Naive thymus-derived CD4-positive, alpha-beta T cell (primary cell): ENCODE results near the gene WIPI1. TPM values are rescaled to one million over a fixed set of nuclear protein-coding genes. Genes with fewer than 3 reads are reported as not detected.

Experiments used
- ATAC-seq: fragments of 150-1000 bp; cut with Tn5 transposase; 2 replicates; pipeline ENCODE4 v1.10.0; 2021; ENCODE audit warnings: mild to moderate bottlenecking, moderate library complexity
- CTCF ChIA-PET: fragments of 350-600 bp; sonication (Branson Sonifier 250); formaldehyde crosslinking; loops from one replicate; lab custom pipeline; 2021; ENCODE audit warnings: antibody characterized with exemption; lab: Charles Lee
- POLR2A ChIA-PET: fragments of 350-600 bp; sonication (Branson Sonifier 250); formaldehyde crosslinking; loops from one replicate; lab custom pipeline; 2021; ENCODE audit warnings: antibody characterized with exemption, inconsistent platforms; lab: Charles Lee
- DNase-seq, 9 donors: peaks; one replicate each; pipeline versions ENCODE4 v3.0.0 to v3.0.0-alpha.2; 2020 to 2022; ENCODE audit warnings: mixed read lengths in 1 of 9
- H3K27ac ChIP-seq: one replicate; pipeline ENCODE4 v1.7.0; 2013; ENCODE audit warnings: mild to moderate bottlenecking, low read depth, low read length, moderate library complexity
- H3K27me3 ChIP-seq, 2 donors: one replicate each; pipeline ENCODE4 v1.7.0; 2013; ENCODE audit warnings: low read length in 2 of 2, mild to moderate bottlenecking in 2 of 2, moderate library complexity in 2 of 2; ENCODE audit not compliant: control insufficient read depth in 2 of 2, insufficient read depth in 2 of 2
- H3K36me3 ChIP-seq, 3 experiments: 1 replicate in 2 of 3; 2 replicates in 1 of 3; pipeline ENCODE4 v1.7.0; 2013; ENCODE audit warnings: low read length in 3 of 3, mild to moderate bottlenecking in 3 of 3, moderate library complexity in 1 of 3; ENCODE audit not compliant: insufficient read depth in 3 of 3, control insufficient read depth in 2 of 3
- H3K4me1 ChIP-seq, 2 donors: one replicate each; pipeline ENCODE4 v1.7.0; 2013; ENCODE audit warnings: low read length in 2 of 2, mild to moderate bottlenecking in 2 of 2, moderate library complexity in 1 of 2; ENCODE audit not compliant: control insufficient read depth in 2 of 2, insufficient read depth in 2 of 2
- H3K4me3 ChIP-seq: 2 replicates; pipeline ENCODE4 v1.7.0; 2013; ENCODE audit warnings: mild to moderate bottlenecking, low read length
- H3K9me3 ChIP-seq, 3 experiments: 1 replicate in 2 of 3; 2 replicates in 1 of 3; pipeline ENCODE4 v1.7.0; 2013; ENCODE audit warnings: low read length in 3 of 3; ENCODE audit not compliant: control insufficient read depth in 2 of 3
- H3K27ac Mint-ChIP-seq, 9 donors: one replicate each; pipeline ENCODE4 v1.8.0; 2020 to 2022; ENCODE audit warnings: mixed read lengths in 9 of 9, mild to moderate bottlenecking in 8 of 9, moderate library complexity in 5 of 9, inconsistent platforms in 2 of 9
- H3K27me3 Mint-ChIP-seq, 5 donors: one replicate each; pipeline ENCODE4 v1.8.0; 2021 to 2022; ENCODE audit warnings: mixed read lengths in 5 of 5, mild to moderate bottlenecking in 1 of 5
- H3K36me3 Mint-ChIP-seq, 5 donors: one replicate each; pipeline ENCODE4 v1.8.0; 2020 to 2022; ENCODE audit warnings: mixed read lengths in 5 of 5, mild to moderate bottlenecking in 3 of 5, inconsistent platforms in 1 of 5
- H3K4me1 Mint-ChIP-seq, 7 donors: one replicate each; pipeline ENCODE4 v1.8.0; 2020 to 2022; ENCODE audit warnings: mixed read lengths in 7 of 7, mild to moderate bottlenecking in 3 of 7, inconsistent platforms in 1 of 7
- H3K4me3 Mint-ChIP-seq, 10 donors: one replicate each; pipeline ENCODE4 v1.8.0; 2020 to 2022; ENCODE audit warnings: mild to moderate bottlenecking in 10 of 10, mixed read lengths in 10 of 10, moderate library complexity in 6 of 10, inconsistent platforms in 2 of 10
- H3K9me3 Mint-ChIP-seq, 11 donors: one replicate each; pipeline ENCODE4 v1.8.0; 2020 to 2022; ENCODE audit warnings: mixed read lengths in 11 of 11, mild to moderate bottlenecking in 4 of 11, inconsistent platforms in 1 of 11, moderate library complexity in 1 of 11
- intact Hi-C, 2 donors: fragments of 100-400 bp; cut with micrococcal nuclease; formaldehyde crosslinking; loops; one replicate each; pipeline ENCODE4 v1.15.1; 2023
- polyA plus RNA-seq, 2 donors: library from polyadenylated mRNA; unstranded; fragments of 300-500 nt; fragmentation: Illumina TruSeq; gene quantifications; one replicate each; pipeline ENCODE4 v1.2.3, GENCODE V29; 2021
- total RNA-seq, 6 experiments: library from RNA in 5 of 6; stranded (reverse) in 5 of 6; gene quantifications; 1 replicate in 5 of 6; 2 replicates in 1 of 6; pipeline ENCODE4 v1.2.3 and lab custom pipeline; 2021 to 2026

Gene WIPI1
- total and polyA plus RNA-seq, 7 experiments from 2014 or later, result 1.7 to 16.5 (median 4.8) TPM

DNA sequence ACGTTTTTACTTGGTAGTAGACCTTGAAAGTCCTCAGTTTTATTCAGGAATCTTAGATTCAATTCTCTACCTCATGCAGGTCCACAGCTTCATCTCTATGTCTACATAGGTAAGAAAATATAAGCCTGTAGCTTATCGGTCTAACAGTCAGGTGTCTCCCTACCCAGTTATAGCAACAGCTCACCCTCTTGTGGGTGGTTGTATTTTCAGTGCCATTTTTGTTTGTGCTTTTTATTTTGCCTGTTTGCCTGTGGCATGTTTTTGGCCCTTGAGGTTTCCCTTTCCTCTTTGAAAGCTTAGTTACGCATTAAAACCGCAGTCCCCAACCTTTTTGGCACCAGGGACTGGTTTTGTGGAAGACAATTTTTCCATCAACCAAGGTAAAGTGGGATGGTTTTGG is 23.6 kb upstream of the WIPI1 start:
- ChIA-PET CTCF (interaction anchor here (1.2 kb wide), 1 partner anchor 81 kb away, joined by 4 read pairs; no protein-coding TSS in a partner anchor), POLR2A (no interaction called here)
- intact Hi-C loops, result no loop called here
- peaks cover 0 to 9% (median 5%) of the 10 kb centered on the region in 5 donors for H3K36me3 Mint-ChIP-seq
- Histone ChIP-seq H3K27me3 (no peaks in the 10 kb centered on the region), H3K4me3 (no peak overlapping the region), H3K36me3 (no peaks in the 10 kb centered on the region), H3K4me1 (no peaks in the 10 kb centered on the region), H3K27ac (no peak overlapping the region), H3K9me3 (no peaks in the 10 kb centered on the region)
- no peak overlapping the region for H3K27ac Mint-ChIP-seq
- H3K27me3 Mint-ChIP-seq, result peaks cover 0 to 46% (median 7%) of the 10 kb centered on the region in 5 donors
- H3K4me3 Mint-ChIP-seq, result no peak overlapping the region
- ATAC-seq (no peak), DNase-seq (no peak)
- peaks cover 0 to 6% (median 3%) of the 10 kb centered on the region in 11 donors for H3K9me3 Mint-ChIP-seq
- peaks cover 0 to 4% (median 0%) of the 10 kb centered on the region in 7 donors for H3K4me1 Mint-ChIP-seq

DNA sequence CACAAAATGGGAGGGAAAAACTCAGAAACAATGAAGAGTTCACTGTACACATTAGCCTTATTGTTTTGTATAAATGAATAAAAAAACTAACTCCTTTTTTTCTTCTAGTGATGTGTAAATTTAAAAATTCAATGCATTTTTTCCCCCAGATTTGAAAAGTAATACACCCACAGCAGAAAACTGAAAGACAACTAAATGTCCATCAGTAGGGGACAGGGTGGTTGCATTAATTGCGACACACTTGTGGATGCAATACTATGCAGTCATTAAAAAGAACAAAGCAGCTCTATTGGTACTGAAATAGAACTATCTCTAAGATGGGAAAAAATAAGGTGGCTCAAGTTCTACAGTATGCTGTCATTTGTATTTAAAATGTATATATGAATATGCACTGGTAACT is 13.7 kb upstream of the WIPI1 start:
- CTCF ChIA-PET, result no interaction called here
- H3K9me3 ChIP-seq, result no peaks in the 10 kb centered on the region
- H3K4me3 Mint-ChIP-seq, result no peak overlapping the region
- no peak overlapping the region for H3K27ac Mint-ChIP-seq
- POLR2A ChIA-PET, result interaction anchor here (0.6 kb wide), 1 partner anchor 876 kb away, joined by 3 read pairs; no protein-coding TSS in a partner anchor
- no peak overlapping the region for H3K27ac ChIP-seq
- no peak overlapping the region for H3K4me3 ChIP-seq
- no peak for DNase-seq
- peaks cover 0 to 2% (median 0%) of the 10 kb centered on the region in 7 donors for H3K4me1 Mint-ChIP-seq
- no peak for ATAC-seq
- no peaks in the 10 kb centered on the region for H3K36me3 Mint-ChIP-seq
- H3K4me1 ChIP-seq, result no peaks in the 10 kb centered on the region
- no peaks in the 10 kb centered on the region for H3K27me3 ChIP-seq
- peaks cover 0 to 47% (median 6%) of the 10 kb centered on the region in 5 donors for H3K27me3 Mint-ChIP-seq
- H3K36me3 ChIP-seq, result no peaks in the 10 kb centered on the region
- intact Hi-C loops, result no loop called here
- no peaks in the 10 kb centered on the region for H3K9me3 Mint-ChIP-seq

GRCh38 chr17:68468788-68469187 is 11.5 kb upstream of the WIPI1 start:
- intact Hi-C loops, result loop anchor here in 1 of 2 donors (10.0 kb wide), 1 partner anchor 1094 kb away; the partner anchor contains the start of gene PITPNC1

GRCh38 chr17:68468334-68468733 is 11.0 kb upstream of the WIPI1 start:
- Mint-ChIP-seq H3K36me3 (no peaks in the 10 kb centered on the region), H3K4me3 (no peak overlapping the region), H3K27me3 (peaks cover 0 to 38% (median 6%) of the 10 kb centered on the region in 5 donors), H3K27ac (no peak overlapping the region), H3K9me3 (no peaks in the 10 kb centered on the region), H3K4me1 (peaks cover 0 to 9% (median 0%) of the 10 kb centered on the region in 7 donors)
- no peak for DNase-seq
- Histone ChIP-seq H3K27ac (no peak overlapping the region), H3K27me3 (no peaks in the 10 kb centered on the region), H3K9me3 (no peaks in the 10 kb centered on the region), H3K4me1 (no peaks in the 10 kb centered on the region), H3K4me3 (no peak overlapping the region), H3K36me3 (no peaks in the 10 kb centered on the region)
- intact Hi-C loops, result loop anchor here in 1 of 2 donors (10.0 kb wide), 1 partner anchor 1094 kb away; the partner anchor contains the start of gene PITPNC1
- ChIA-PET CTCF (interaction anchor here (1.1 to 3.3 kb wide), 3 partner anchors 36 to 502 kb away, joined by 3 to 17 read pairs (median 3); no protein-coding TSS in a partner anchor), POLR2A (no interaction called here)
- ATAC-seq, result no peak

More at GRCh38 chr17:68468788-68469187, 11.5 kb upstream of the WIPI1 start:
- H3K4me1 ChIP-seq, result no peaks in the 10 kb centered on the region
- peaks cover 0 to 6% (median 0%) of the 10 kb centered on the region in 7 donors for H3K4me1 Mint-ChIP-seq
- peaks cover 0 to 41% (median 6%) of the 10 kb centered on the region in 5 donors for H3K27me3 Mint-ChIP-seq
- H3K27ac Mint-ChIP-seq, result no peak overlapping the region
- DNase-seq (no peak), ATAC-seq (no peak)
- no peak overlapping the region for H3K4me3 ChIP-seq
- no peaks in the 10 kb centered on the region for H3K27me3 ChIP-seq
- no peaks in the 10 kb centered on the region for H3K36me3 ChIP-seq
- ChIA-PET CTCF (interaction anchor here (1.1 kb wide), 1 partner anchor 37 kb away, joined by 3 read pairs; no protein-coding TSS in a partner anchor), POLR2A (no interaction called here)
- H3K9me3 Mint-ChIP-seq, result no peaks in the 10 kb centered on the region
- H3K36me3 Mint-ChIP-seq, result no peaks in the 10 kb centered on the region
- no peak overlapping the region for H3K4me3 Mint-ChIP-seq
- no peaks in the 10 kb centered on the region for H3K9me3 ChIP-seq
- H3K27ac ChIP-seq, result no peak overlapping the region

DNA sequence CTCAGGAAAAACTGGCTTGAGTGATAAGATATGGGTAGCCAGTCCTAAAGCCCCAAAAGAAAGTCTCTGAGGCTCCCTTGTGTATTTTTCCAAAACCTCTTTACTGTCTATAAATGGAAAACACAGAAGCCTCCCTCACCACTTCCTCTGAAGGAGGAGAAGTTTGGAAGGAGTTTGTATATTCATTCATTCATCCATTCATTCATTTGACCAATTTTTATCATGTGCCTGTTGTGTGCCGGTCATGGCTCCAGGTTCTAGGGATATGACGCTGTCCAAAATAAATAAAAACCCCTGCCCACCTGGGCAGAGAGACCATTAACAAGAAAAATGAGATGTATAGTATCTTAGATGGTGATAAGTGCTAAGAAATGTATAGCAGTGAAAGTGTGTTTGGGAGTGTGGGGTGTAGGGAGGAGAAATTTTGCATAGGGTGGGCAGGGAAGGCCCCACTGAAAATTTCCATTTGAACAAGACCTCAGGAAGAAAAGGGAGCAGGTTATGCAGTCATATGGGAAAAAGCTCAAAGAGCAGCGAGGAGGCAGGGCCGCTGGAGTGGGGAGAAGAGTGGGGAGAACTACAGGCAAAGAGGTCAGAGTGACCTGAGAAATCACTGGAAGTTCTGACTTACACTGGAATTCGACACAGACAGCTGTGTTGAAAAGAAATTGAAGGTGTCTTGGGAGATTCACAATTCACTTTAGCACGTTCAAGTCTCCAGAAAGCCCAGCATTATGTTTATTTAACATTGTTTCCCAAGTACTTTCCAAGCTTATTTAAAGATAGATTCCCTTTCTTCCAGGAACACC is 6.1 kb upstream of the WIPI1 start:
- Mint-ChIP-seq H3K27me3 (peaks cover 0 to 11% (median 0%) of the 10 kb centered on the region in 5 donors), H3K9me3 (peaks cover 0 to 1% (median 0%) of the 10 kb centered on the region in 11 donors), H3K27ac (peak overlapping the region in 3 of 9 donors; percentile 5 to 77 (median 22)), H3K36me3 (no peaks in the 10 kb centered on the region), H3K4me3 (peak overlapping the region in 2 of 10 donors; percentile 4 to 65), H3K4me1 (peaks cover 20 to 53% (median 42%) of the 10 kb centered on the region in 7 donors)
- POLR2A ChIA-PET, result interaction anchor here (1.4 to 10.9 kb wide), 2 partner anchors 24 to 201 kb away, joined by 4 to 133 read pairs; no protein-coding TSS in a partner anchor
- CTCF ChIA-PET, result interaction anchor here (0.7 to 1.6 kb wide), 16 partner anchors 9 to 521 kb away, joined by 3 to 5 read pairs (median 3); no protein-coding TSS in a partner anchor
- Histone ChIP-seq H3K9me3 (no peaks in the 10 kb centered on the region), H3K4me1 (peaks cover 30 to 41% of the 10 kb centered on the region in 2 donors), H3K27ac (no peak overlapping the region), H3K36me3 (no peaks in the 10 kb centered on the region), H3K27me3 (no peaks in the 10 kb centered on the region), H3K4me3 (no peak overlapping the region)
- DNase-seq, result no peak
- no peak for ATAC-seq
- intact Hi-C loops, result loop anchor here (1.0 to 10.0 kb wide), 15 partner anchors 27 to 1089 kb away; partner anchors contain the start of genes KPNA2 (in 1 of the 2), NOL11 (in 1 of the 2) and PITPNC1 (in 1 of the 2)
